NCI-H1105 (cell line): ENCODE results near the gene CD34.

ENCODE experiments used
- DNase-seq: peaks from one replicate; lab custom pipeline; 2025; lab: John Stamatoyannopoulos, UW

Gene CD34

GRCh38 chr1:207853372-207853757, 57.6 kb downstream of the CD34 start:
- no peak for DNase-seq

DNA sequence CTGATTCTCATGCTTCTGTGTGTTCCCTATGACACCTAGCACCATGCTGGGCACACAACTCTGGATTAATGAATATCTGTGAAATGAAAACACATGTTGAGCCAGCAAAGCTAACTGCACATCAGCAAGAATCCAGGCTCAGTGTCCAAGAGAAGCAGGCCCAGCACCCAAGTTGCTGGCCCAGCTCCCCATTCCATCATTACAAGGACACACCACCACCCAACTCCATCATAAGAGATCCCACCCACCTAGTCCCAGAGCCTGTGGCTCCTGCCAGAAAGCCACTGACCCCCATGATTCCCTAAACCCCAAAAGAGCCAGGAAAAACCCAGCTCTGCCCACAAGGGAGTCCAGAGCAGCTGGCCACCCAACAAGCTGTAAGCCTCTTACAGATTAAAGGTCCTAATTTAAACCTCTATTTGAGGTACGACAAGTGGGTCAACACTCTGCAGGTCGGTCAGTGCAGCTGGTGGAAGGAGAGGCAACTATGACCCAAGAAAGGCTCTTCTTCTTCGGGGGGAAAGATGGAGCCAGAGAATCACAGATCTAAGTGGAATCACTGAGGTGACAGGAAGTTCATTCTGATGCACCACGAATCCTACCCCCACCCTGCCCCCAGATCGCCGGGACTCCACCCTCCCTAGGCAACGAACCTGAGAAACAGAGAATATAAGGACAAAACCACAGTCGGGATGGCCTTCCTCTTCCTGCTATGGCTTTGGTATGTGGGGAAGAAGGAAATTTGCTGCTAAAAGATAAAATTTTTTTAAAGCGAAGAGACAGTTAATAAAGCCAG, 58.2 kb downstream of the CD34 start:
- no peak for DNase-seq

GRCh38 chr1:207851696-207852095, 59.2 kb downstream of the CD34 start:
- DNase-seq: no peak

DNA sequence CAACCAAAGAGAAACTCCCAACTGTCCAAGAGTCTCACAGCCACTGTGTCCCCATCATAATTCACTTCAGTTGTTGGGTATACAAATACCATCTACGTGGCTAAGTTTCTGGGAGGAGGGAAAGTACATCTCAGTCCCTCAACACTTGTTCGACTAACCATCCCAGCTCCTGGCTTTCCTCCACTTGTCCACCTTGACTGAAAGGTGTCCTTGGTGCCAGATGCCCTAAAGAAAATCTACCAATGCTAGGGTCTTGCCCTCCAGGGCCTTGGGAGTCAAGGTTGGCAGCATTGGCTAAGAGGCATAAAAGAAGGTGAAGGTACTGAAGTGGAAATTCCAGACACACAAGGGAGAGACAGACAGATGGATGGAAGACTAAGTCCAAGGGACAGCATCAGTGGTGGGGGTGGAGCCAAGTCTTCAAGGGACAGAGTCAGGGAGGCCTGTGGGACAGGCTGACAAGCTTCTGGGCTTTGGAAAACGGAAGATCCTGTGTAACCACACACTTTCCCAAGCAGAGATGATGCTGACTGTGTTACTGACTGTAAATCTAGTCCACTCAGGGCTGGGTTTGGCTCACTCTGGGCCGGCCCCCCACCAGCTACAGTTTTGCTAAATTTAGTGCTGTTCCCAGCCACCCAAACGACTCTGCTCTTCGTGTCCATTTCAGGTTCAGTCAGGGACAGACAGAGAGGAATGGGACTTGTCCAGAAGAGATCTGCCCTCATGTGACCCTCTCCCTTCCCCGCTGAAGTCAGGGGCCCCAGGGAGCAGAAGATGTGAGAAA, 60.1 kb downstream of the CD34 start:
- DNase-seq: no peak

- DNase-seq: no peak
Measured at GRCh38 chr1:207849646-207850045, 61.3 kb downstream of the CD34 start.

DNA sequence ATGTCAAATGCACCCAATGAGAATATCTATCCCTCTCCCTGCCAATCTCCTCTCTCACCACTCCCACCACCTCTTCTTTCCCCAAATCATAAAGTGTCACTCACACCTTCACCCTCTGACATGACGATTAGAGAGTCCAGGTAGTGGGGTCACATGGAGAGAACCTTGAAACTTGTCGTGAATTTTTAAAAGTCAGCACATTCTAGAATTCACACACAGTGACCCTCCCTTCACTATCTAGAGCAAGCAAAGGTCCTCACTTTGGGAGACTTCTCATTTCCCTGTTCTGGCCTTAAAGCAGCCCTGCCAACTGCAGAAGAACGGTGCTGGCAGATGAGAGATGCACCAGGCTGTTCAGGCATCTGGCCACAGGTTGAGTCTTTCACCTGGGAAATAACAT, 61.9 kb downstream of the CD34 start:
- DNase-seq: no peak

- DNase-seq: no peak
Measured at GRCh38 chr1:207848234-207848633, 62.7 kb downstream of the CD34 start.

DNA sequence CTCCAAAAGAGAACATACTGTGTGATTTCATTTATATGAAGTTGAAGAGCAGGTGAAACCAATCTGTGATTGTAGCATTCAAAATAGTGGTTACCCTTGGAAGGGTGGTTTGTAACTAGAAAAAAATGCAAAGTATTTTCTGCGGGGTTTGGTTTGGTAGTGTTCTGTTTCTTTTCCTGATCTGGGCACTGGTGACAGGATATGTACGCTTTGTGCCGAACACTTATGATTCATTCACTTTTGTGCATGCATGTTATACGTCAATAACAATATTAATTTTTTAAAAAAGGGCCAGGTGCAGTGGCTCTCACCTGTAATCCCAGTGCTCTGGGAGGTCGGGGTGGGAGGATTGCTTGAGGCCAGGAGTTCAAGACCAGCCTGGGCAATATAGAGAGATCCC, 63.8 kb downstream of the CD34 start:
- no peak for DNase-seq

DNA sequence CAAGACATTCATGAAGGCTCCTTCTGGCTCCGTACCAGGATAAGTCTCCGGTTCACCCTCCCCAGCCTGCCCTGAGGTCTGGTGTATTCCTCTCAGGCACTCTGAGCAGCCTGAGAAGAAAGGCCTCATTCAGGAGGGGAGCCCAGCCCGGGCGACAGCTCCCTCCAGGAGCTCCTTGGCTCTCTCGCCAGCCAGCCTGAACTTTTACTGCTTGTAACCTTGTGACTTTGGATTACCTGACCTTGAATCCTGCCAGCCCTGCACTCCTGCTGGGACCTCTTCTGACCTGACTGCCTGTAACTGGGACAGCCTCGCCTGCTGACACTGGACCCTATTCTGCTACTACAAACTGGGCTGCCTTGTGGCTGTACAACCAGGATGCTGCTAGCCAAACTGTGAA, 65.8 kb downstream of the CD34 start:
- no peak for DNase-seq

DNA sequence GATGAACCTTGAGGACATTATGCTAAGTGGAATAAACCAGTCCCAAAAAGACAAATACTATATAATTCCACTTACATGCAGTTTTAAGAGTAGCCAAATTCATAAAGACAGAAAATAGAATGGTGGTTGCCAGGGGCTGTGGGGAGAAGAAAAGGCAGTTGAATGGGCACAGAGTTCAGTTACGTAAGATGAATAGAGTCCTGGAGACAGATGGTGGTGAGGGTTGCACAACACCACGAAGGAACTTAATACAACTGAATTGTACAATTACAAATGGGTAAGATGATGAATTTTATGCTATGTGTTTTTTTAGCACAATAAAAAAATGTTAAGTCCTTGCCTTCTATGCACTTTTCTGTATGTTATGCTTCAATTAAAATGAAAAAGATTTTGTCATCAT, 66.6 kb downstream of the CD34 start:
- DNase-seq: no peak

DNA sequence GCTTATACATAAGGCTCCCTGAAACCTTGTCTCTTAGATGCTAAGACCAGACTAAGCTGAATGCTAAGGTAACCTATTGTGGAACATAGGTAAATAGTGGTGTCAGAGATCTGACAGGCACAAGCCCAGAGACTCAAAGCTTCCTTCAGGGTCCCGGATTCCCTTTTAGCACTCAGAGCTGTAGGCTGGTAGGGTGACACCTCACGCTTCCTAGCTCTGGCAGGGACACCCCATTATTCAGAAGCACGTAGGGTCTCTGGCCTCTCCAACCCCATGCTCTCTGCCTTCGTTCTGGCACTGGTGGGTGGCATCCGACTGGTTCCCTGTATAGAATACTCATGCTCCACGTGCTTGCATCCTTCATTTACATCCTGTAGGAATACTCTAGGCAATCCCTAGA, 68.4 kb downstream of the CD34 start:
- no peak for DNase-seq

DNA sequence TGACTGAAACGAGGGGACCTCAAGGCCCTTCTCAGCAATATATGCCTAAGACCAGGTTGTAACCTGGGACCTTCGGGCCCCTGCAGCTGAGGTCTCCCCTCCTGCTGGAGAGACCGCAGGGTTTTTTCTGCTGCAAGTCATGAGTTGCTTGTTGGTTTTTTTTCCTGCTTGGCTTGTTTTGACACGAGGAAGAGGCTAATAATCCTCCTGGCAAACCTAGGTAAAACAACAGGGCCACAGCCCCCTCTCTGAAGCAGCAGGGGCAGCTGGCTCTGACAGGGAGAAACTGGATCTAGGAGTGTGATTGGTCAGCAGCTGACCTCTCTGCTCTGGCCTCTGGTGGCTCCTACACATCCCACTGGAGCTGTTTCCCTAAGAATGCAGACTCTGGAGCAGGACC, 69.0 kb downstream of the CD34 start:
- no peak for DNase-seq

GRCh38 chr1:207841293-207841692, 69.6 kb downstream of the CD34 start:
- no peak for DNase-seq

DNA sequence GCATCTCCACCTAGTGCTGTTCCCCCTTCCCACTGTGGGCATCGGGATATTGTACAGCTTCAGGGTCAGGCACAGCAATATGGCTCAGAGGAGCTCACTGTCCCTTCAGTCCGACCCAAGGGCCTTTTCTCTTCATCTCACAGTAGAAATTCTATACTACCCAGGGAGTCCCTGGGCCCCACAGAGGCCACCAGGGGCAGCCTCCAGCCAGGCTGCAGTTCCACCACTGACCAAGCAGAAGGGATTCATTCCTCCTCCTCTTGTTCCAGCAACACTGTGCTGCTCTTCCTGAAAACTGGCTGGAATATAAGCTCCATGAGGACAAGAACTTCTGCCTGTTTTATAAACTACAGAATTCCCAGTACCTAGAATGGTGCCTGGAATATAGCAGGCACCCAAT, 70.5 kb downstream of the CD34 start:
- DNase-seq: no peak

DNA sequence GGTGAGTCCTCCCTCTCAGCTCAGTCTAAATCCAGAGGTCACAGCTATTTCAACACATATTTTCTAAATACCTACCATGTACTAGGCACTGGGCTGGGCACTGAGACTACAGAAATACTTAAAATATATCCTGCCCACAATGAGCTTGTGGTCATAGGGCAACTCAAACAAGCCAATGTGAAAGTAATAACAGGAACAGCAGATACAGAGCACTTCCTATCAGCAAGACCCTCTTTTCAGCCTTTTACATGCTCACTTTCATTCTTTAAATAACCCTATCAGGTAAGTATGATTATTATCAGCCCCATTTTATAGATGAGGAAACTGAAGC, 71.9 kb downstream of the CD34 start:
- no peak for DNase-seq

GRCh38 chr1:207838156-207839082, 72.5 kb downstream of the CD34 start:
- no peak for DNase-seq

DNA sequence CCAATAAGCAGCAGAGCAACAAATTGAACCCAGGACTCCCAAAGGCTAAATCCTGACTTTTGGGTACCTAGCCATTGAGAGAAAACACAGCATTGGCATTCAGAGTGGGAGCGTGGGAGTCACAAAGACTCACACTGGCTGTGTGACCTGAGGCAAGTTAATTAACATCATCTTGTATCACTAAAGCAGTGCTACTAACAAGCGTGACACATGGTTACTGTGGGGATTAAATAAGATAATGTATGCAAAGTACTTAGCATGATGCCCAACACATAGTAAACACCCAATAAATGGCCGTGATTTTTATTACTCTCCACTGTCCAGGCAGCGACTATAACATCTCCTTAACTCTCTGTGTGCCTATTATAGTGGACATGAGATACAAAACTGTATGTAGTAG, 73.3 kb downstream of the CD34 start:
- DNase-seq: no peak

- no peak for DNase-seq
Measured at GRCh38 chr1:207836591-207837347, 74.2 kb downstream of the CD34 start.

GRCh38 chr1:207835958-207836357, 75.0 kb downstream of the CD34 start:
- DNase-seq: no peak

DNA sequence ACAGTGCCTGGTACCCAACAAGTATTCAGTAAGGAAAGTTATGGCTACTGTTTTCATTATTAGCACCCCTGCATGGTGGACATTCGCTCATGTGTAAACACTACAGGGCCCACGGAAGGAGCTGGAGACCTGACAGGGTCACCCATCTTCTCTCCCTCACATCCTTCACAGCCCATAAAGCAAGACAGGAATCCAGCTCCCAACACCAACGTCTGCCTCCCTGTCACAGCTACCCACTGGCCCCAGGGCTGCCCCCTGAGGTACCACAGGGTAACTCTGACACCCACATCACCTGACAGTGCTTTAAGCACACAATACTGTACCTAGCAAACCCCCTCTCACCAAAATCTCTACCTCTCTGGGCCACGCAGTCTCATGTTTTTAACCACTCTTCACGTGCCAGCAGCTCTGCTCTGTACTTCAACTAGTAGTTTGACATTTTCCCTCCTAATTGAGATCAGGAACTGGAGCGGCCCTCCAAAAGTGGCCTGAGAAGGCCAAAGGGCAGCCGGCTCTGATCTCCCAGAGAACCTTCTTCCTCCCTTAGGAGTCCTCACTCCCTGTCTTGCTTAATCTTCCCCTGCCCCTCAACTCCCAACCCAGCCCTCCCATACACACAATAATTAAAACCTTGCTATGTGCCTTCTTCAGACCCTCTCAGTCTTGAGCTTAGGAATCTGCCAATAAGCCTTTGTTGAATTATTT, 76.8 kb downstream of the CD34 start:
- no peak for DNase-seq

GRCh38 chr1:207833381-207833780, 77.5 kb downstream of the CD34 start:
- no peak for DNase-seq
